T-helper 2 cell (primary cell): ENCODE measurements around the gene MCHR2.
"Not testable (repeated sequence)": the region's sequence is repeated elsewhere in the genome, so short reads cannot be mapped to it uniquely, and the experiment has no call there.

Source experiments
- DNase-seq, 5 experiments: peaks; one replicate each; pipeline versions ENCODE4 v3.0.0 to v3.0.0-alpha.2; 2012 to 2022
- total RNA-seq, 2 donors: gene quantifications; one replicate each; lab custom pipeline; 2026; lab: John Stamatoyannopoulos, UW

Gene MCHR2
- total RNA-seq = 0 reads per million in 2 donors

- peak in 1 of 5 experiments; percentile 7 for DNase-seq
Measured at GRCh38 chr6:99993533-99994251, at the start of gene MCHR2. MCHR2 (minus strand) TSS chr6:99994223; CDS start chr6:99956147, 38,076 bp downstream.

GRCh38 chr6:100038546-100038945 is 44.5 kb upstream of the MCHR2 start:
- DNase-seq = not testable (repeated sequence)

GRCh38 chr6:100035873-100036653 is 42.0 kb upstream of the MCHR2 start:
- peak in 1 of 5 experiments; percentile 80 for DNase-seq

GRCh38 chr6:100023798-100024197 is 29.8 kb upstream of the MCHR2 start:
- DNase-seq = no peak

- DNase-seq = no peak
Measured at GRCh38 chr6:100022847-100023246, 28.8 kb upstream of the MCHR2 start.

- DNase-seq = no peak
Measured at GRCh38 chr6:100008857-100009256, 14.8 kb upstream of the MCHR2 start.

GRCh38 chr6:100001915-100002388 is 7.9 kb upstream of the MCHR2 start:
- peak in 2 of 5 experiments; percentile 14 to 54 for DNase-seq

- no peak for DNase-seq
Measured at GRCh38 chr6:99997141-99997540, 3.1 kb upstream of the MCHR2 start.

GRCh38 chr6:99995916-99996315 is 1.9 kb upstream of the MCHR2 start:
- DNase-seq = no peak

GRCh38 chr6:99993146-99993532 is 884 bp downstream of the MCHR2 start:
- DNase-seq = no peak

GRCh38 chr6:99991955-99992354 is 2.1 kb downstream of the MCHR2 start:
- no peak for DNase-seq

- no peak for DNase-seq
Measured at GRCh38 chr6:99980741-99981140, 13.3 kb downstream of the MCHR2 start.

GRCh38 chr6:99979953-99980352 is 14.1 kb downstream of the MCHR2 start:
- no peak for DNase-seq

GRCh38 chr6:99967052-99967451 is 27.0 kb downstream of the MCHR2 start:
- DNase-seq = no peak

- DNase-seq = no peak
Measured at GRCh38 chr6:99960027-99960426, 34.0 kb downstream of the MCHR2 start.

- DNase-seq = no peak
Measured at GRCh38 chr6:99951016-99951805, 42.8 kb downstream of the MCHR2 start.

- no peak for DNase-seq
Measured at GRCh38 chr6:99946005-99946404, 48.0 kb downstream of the MCHR2 start.

- DNase-seq = no peak
Measured at GRCh38 chr6:99943846-99944245, 50.2 kb downstream of the MCHR2 start.

- DNase-seq = no peak
Measured at GRCh38 chr6:99940582-99940981, 53.4 kb downstream of the MCHR2 start.

GRCh38 chr6:99933129-99933528 is 60.9 kb downstream of the MCHR2 start:
- no peak for DNase-seq

GRCh38 chr6:99912657-99913056 is 81.4 kb downstream of the MCHR2 start:
- DNase-seq = no peak

- DNase-seq = peak in 1 of 5 experiments; percentile 34
Measured at GRCh38 chr6:99905209-99906106, 88.6 kb downstream of the MCHR2 start.
